Right lobe of liver (tissue), 6 donors: ENCODE results near the gene TENM4. TPM values are rescaled to one million over a fixed set of nuclear protein-coding genes. Genes with fewer than 3 reads are reported as not detected.

Source experiments
- ATAC-seq, 4 donors: fragments of 200-7000 bp; cut with Tn5 transposase; one replicate each; pipeline ENCODE4 v1.9.1; 2020; ENCODE audit warnings: mild to moderate bottlenecking in 4 of 4, moderate library complexity in 4 of 4
- DNase-seq, 3 donors: peaks; one replicate each; pipeline ENCODE4 v3.0.0-alpha.2; 2020
- H3K27ac ChIP-seq, 3 donors: fragments of 200-600 bp; one replicate each; pipeline ENCODE4 v1.8.0; 2022
- H3K27me3 ChIP-seq, 2 donors: fragments of 200-600 bp; one replicate each; pipeline ENCODE4 v1.8.0; 2022
- H3K36me3 ChIP-seq, 4 donors: fragments of 200-600 bp; sonication (generic) in 1 of 4; one replicate each; pipeline versions ENCODE4 v1.5.1 to v1.8.0; 2017 to 2022; ENCODE audit warnings: control low read depth in 1 of 4
- H3K4me1 ChIP-seq, 4 donors: fragments of 200-600 bp; sonication (generic) in 1 of 4; one replicate each; pipeline versions ENCODE4 v1.5.1 to v1.8.0; 2017 to 2022; ENCODE audit warnings: control low read depth in 1 of 4
- H3K4me3 ChIP-seq, 3 donors: fragments of 200-600 bp; one replicate each; pipeline ENCODE4 v1.8.0; 2022
- H3K9me3 ChIP-seq, 4 donors: fragments of 200-600 bp; sonication (generic) in 1 of 4; one replicate each; pipeline versions ENCODE4 v1.5.1 to v1.8.0; 2017 to 2022; ENCODE audit warnings: control low read depth in 1 of 4
- CTCF ChIP-seq, 4 donors: fragments of 200-600 bp in 3 of 4; fragments of 450-650 bp in 1 of 4; IDR thresholded peaks; one replicate each; pipeline versions ENCODE4 v1.5.1 to v1.8.0; 2016 to 2022; ENCODE audit warnings: antibody characterized with exemption in 4 of 4, mild to moderate bottlenecking in 2 of 4
- POLR2A ChIP-seq: fragments of 450-650 bp; IDR thresholded peaks from one replicate; pipeline ENCODE4 v1.6.1; 2017; ENCODE audit warnings: antibody characterized with exemption, mild to moderate bottlenecking
- WGBS: methylation state at CpG from one replicate; pipeline ENCODE4 v1.1.6; 2018; ENCODE audit warnings: low coverage, low lambda C conversion rate; ENCODE audit not compliant: insufficient coverage; ENCODE audit errors: missing lambda C conversion rate; 5-methylcytosine and 5-hydroxymethylcytosine counted together
- intact Hi-C, 2 donors: fragments of 100-400 bp; cut with DNase I; formaldehyde crosslinking; loops; one replicate each; pipeline versions ENCODE4 v1.11.2 to v1.14.1; 2022
- total RNA-seq, 6 experiments: library from RNA; depleted of rRNA in 2 of 6; stranded (reverse); fragments of >200 nt in 2 of 6; fragmentation: NEBNext Ultra II Directional in 3 of 6; extraction: Animal tissue kit (Norgen Biotek cat#: 25700) in 3 of 6; gene quantifications; one replicate each; pipeline versions ENCODE4 v1.1.0 to v1.2.4, GENCODE V29; 2016 to 2023
- donor health status: DM: no; HTN: yes; CAD: no.
- donor health status: DM: no; HTN: no; CAD: no.
- donor health status: DM: no; HTN: no; CAD: no.
- donor health status: DM: no; HTN: yes; CAD: no.
- donor health status: DM: no; HTN: yes; CAD: no.

The TENM4 gene
- total RNA-seq, 6 experiments from 2014 or later: 0.04 to 0.58 (median 0.14) TPM; not detected in 2

GRCh38 chr11:78715639-78716311, 725.1 kb downstream of the TENM4 start:
- no peaks in the 10 kb centered on the region for H3K4me1 ChIP-seq
- no peak overlapping the region for H3K4me3 ChIP-seq
- ATAC-seq (peak; percentile 67 to 85 (median 84)), DNase-seq (peak; percentile 58 to 68 (median 63))
- intact Hi-C loops: loop anchor here in 1 of 2 donors (10.0 kb wide), 1 partner anchor 61 kb away; no protein-coding TSS in a partner anchor
- H3K27ac ChIP-seq: no peak overlapping the region
- no peaks in the 10 kb centered on the region for H3K36me3 ChIP-seq
- 57% methylated on average over 6 of the region's 8 CpGs for WGBS
- no peaks in the 10 kb centered on the region for H3K9me3 ChIP-seq
- no peaks in the 10 kb centered on the region for H3K27me3 ChIP-seq
- TF ChIP-seq POLR2A (no peak), CTCF (IDR thresholded peaks at IDR 0.05) (peak; percentile 65 to 82 (median 74))

- H3K4me1 ChIP-seq: no peaks in the 10 kb centered on the region
- TF ChIP-seq POLR2A: no peak
- TF ChIP-seq CTCF (IDR thresholded peaks at IDR 0.05): no peak
- H3K27me3 ChIP-seq: no peaks in the 10 kb centered on the region
- no peak overlapping the region for H3K27ac ChIP-seq
- H3K9me3 ChIP-seq: no peaks in the 10 kb centered on the region
- ATAC-seq (no peak), DNase-seq (no peak)
- intact Hi-C loops: loop anchor here in 1 of 2 donors (10.0 kb wide), 1 partner anchor 60 kb away; no protein-coding TSS in a partner anchor
- H3K4me3 ChIP-seq: no peak overlapping the region
- 38% methylated on average over 3 of the region's 3 CpGs for WGBS
- H3K36me3 ChIP-seq: no peaks in the 10 kb centered on the region
These were observed 726.3 kb downstream of the TENM4 start for GRCh38 chr11:78714539-78714938.

GRCh38 chr11:78711735-78712134, 729.1 kb downstream of the TENM4 start:
- no peak for TF ChIP-seq POLR2A
- TF ChIP-seq CTCF (IDR thresholded peaks at IDR 0.05): no peak
- no peaks in the 10 kb centered on the region for H3K27me3 ChIP-seq
- H3K4me3 ChIP-seq: no peak overlapping the region
- no peaks in the 10 kb centered on the region for H3K36me3 ChIP-seq
- DNase-seq (no peak), ATAC-seq (no peak)
- H3K4me1 ChIP-seq: no peaks in the 10 kb centered on the region
- intact Hi-C loops: loop anchor here in 1 of 2 donors (10.0 kb wide), 1 partner anchor 57 kb away; no protein-coding TSS in a partner anchor
- H3K27ac ChIP-seq: no peak overlapping the region
- WGBS: 87% methylated on average over 3 of the region's 3 CpGs
- no peaks in the 10 kb centered on the region for H3K9me3 ChIP-seq

GRCh38 chr11:78710417-78710816, 730.4 kb downstream of the TENM4 start:
- no peak overlapping the region for H3K4me3 ChIP-seq
- H3K27ac ChIP-seq: no peak overlapping the region
- no peaks in the 10 kb centered on the region for H3K36me3 ChIP-seq
- intact Hi-C loops: loop anchor here in 1 of 2 donors (10.0 kb wide), 1 partner anchor 56 kb away; no protein-coding TSS in a partner anchor
- TF ChIP-seq CTCF (IDR thresholded peaks at IDR 0.05) (no peak), POLR2A (no peak)
- no peak for ATAC-seq
- H3K27me3 ChIP-seq: no peaks in the 10 kb centered on the region
- H3K9me3 ChIP-seq: no peaks in the 10 kb centered on the region
- H3K4me1 ChIP-seq: no peaks in the 10 kb centered on the region
- DNase-seq: no peak
- 51% methylated on average over 4 of the region's 4 CpGs for WGBS
